ENCODE results near the gene DNM3. TPM values are rescaled to one million over a fixed set of nuclear protein-coding genes. Genes with fewer than 3 reads are reported as not detected.

The DNM3 gene
- polyA plus RNA-seq, 3 donors: 0.15 TPM; not detected in 2

DNA sequence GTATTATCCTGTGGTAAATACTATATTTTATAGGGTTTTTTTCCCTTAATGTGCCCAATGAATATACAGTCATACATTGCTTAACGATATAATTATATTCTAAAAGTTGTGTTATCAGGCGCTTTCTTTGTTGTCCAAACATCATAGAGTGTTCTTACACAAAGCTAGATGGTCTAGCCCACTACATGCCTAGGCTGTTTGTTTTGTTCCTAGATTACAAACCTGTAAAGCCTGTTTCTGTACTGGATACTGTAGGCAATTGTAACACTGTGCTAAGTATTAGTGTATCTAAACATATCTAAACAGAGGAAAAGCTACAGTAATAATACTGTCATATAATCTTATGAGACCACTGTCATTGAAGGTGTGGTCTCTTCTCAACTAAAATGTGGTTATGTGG is 336.6 kb downstream of the DNM3 start:
- H3K9me3 ChIP-seq (replicated peaks in 1 of 2; ENCODE audit: control insufficient read depth in 1 of 2, insufficient read depth in 1 of 2, low read length in 2 of 2): no peaks in the 10 kb centered on the region
- H3K27me3 ChIP-seq (ENCODE audit: control insufficient read depth in 2 of 2, insufficient read depth in 2 of 2, low read length in 2 of 2): no peaks in the 10 kb centered on the region
- intact Hi-C loops (cut with micrococcal nuclease): no loop called here
- no peak overlapping the region for H3K27ac ChIP-seq (ENCODE audit: low read depth in 1 of 2, low read length in 2 of 2)
- Mint-ChIP-seq H3K27ac (no peak overlapping the region), H3K9me3 (no peaks in the 10 kb centered on the region), H3K4me3 (no peak overlapping the region), H3K4me1 (peaks cover 19% of the 10 kb centered on the region), H3K36me3 (no peaks in the 10 kb centered on the region), H3K27me3 (ENCODE audit: low read depth in 3 of 3) (peaks cover 0 to 1% (median 0%) of the 10 kb centered on the region in 3 donors)
- H3K4me3 ChIP-seq (replicated peaks in 1 of 3; ENCODE audit: low read depth in 2 of 3, low read length in 3 of 3): no peak overlapping the region
- no CpG with 5 or more reads among the region's 2 CpGs for WGBS (ENCODE audit: insufficient coverage)
- H3K36me3 ChIP-seq (replicated peaks in 1 of 2; ENCODE audit: control insufficient read depth in 1 of 2, insufficient read depth in 2 of 2, low read length in 2 of 2): no peaks in the 10 kb centered on the region
- no peak for DNase-seq
- peaks cover 10 to 21% of the 10 kb centered on the region in 2 donors for H3K4me1 ChIP-seq (ENCODE audit: control insufficient read depth in 1 of 2, insufficient read depth in 2 of 2, low read length in 2 of 2)
- no peak overlapping the region for H2AFZ ChIP-seq (ENCODE audit: insufficient read depth, low read depth, low read length, poor library complexity, severe bottlenecking)
- no peak overlapping the region for H3K4me2 ChIP-seq (replicated peaks; ENCODE audit: extremely low read depth, low read length, poor library complexity, severe bottlenecking)
- H3K9ac ChIP-seq (ENCODE audit: insufficient read depth, low read length, poor library complexity, severe bottlenecking): no peak overlapping the region
- no peak for TF ChIP-seq CTCF (IDR thresholded peaks at IDR 0.05)
- H4K20me1 ChIP-seq (ENCODE audit: insufficient read depth, low read length): no peaks in the 10 kb centered on the region
- H3K79me2 ChIP-seq (ENCODE audit: insufficient read depth, low read length): no peaks in the 10 kb centered on the region

DNA sequence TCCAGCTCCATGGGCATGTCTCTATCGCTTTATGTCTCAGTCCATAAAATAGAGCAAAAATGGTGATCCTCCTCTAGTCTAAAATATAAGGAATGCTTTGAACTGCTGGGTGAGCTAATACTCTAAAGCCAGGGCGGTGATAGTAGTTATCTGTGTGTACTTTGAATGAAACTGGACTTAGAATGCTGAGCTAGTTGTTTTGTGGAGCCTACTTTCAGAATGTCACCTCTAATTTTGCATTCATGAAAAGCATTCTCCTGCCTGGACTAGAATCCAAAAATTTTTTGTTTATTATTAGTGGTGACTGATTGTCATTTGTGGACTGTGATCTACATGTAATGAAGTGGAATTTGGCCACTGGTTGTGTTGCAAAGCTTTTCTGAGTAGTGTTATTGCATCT is 337.6 kb downstream of the DNM3 start:
- Histone ChIP-seq H3K79me2 (ENCODE audit: insufficient read depth, low read length) (no peaks in the 10 kb centered on the region), H3K36me3 (replicated peaks in 1 of 2; ENCODE audit: control insufficient read depth in 1 of 2, insufficient read depth in 2 of 2, low read length in 2 of 2) (no peaks in the 10 kb centered on the region), H3K4me2 (replicated peaks; ENCODE audit: extremely low read depth, low read length, poor library complexity, severe bottlenecking) (no peak overlapping the region), H4K20me1 (ENCODE audit: insufficient read depth, low read length) (no peaks in the 10 kb centered on the region), H3K27ac (ENCODE audit: low read depth in 1 of 2, low read length in 2 of 2) (no peak overlapping the region), H3K9me3 (replicated peaks in 1 of 2; ENCODE audit: control insufficient read depth in 1 of 2, insufficient read depth in 1 of 2, low read length in 2 of 2) (no peaks in the 10 kb centered on the region), H3K9ac (ENCODE audit: insufficient read depth, low read length, poor library complexity, severe bottlenecking) (no peak overlapping the region), H2AFZ (ENCODE audit: insufficient read depth, low read depth, low read length, poor library complexity, severe bottlenecking) (no peak overlapping the region), H3K4me3 (replicated peaks in 1 of 3; ENCODE audit: low read depth in 2 of 3, low read length in 3 of 3) (no peak overlapping the region), H3K27me3 (ENCODE audit: control insufficient read depth in 2 of 2, insufficient read depth in 2 of 2, low read length in 2 of 2) (no peaks in the 10 kb centered on the region), H3K4me1 (ENCODE audit: control insufficient read depth in 1 of 2, insufficient read depth in 2 of 2, low read length in 2 of 2) (peaks cover 10 to 21% of the 10 kb centered on the region in 2 donors)
- Mint-ChIP-seq H3K27me3 (ENCODE audit: low read depth in 3 of 3) (peaks cover 0 to 1% (median 0%) of the 10 kb centered on the region in 3 donors), H3K4me1 (peaks cover 19% of the 10 kb centered on the region), H3K27ac (no peak overlapping the region), H3K4me3 (no peak overlapping the region), H3K9me3 (no peaks in the 10 kb centered on the region), H3K36me3 (no peaks in the 10 kb centered on the region)
- WGBS (ENCODE audit: insufficient coverage): 80% methylated on average over 1 of the region's 2 CpGs
- no peak for DNase-seq
- no peak for TF ChIP-seq CTCF (IDR thresholded peaks at IDR 0.05)
- intact Hi-C loops (cut with micrococcal nuclease): no loop called here
